ENCODE measurements around the gene GLIS1. TPM values are rescaled to one million over a fixed set of nuclear protein-coding genes. Genes with fewer than 3 reads are reported as not detected.

GLIS1 gene
- total RNA-seq, 1 donor from 2014 or later = not detected

DNA sequence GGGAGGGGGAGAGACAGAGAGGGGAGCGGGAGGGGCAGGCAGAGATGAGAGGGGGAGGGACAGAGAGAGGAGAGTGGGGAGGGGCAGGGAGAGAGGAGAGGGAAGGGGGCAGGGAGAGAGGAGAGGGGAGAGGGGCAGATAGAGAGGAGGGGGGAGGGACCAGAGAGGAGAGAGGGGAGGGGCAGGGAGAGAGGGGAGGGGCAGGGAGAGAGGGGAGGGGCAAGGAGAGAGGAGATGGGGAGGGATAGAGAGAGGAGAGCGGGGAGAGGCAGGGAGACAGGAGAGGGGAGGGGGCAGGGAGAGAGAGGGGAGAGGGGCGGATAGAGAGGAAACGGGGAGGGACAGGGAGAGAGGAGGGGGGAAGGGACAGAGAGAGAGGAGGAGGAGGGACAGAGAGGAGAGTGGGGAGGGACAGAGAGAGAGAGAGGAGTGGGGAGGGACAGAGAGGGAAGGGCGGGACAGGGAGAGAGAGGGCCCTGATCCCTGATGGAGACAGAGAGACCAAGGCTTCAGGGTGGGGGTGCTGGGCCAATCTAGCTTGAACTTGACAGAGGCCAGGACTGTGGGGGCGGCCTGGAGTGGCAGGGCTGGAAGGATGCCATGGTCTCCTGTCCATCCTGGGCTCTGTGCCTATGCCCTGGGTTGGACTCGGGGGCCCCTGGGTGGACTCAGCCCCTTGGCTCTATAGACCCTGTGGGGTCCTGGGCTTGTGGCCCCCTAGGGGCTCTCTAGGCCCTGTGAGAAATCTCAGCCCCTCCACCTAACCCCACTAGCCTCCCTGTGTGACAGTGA, 236.1 kb downstream of the GLIS1 start:
- intact Hi-C loops (cut with micrococcal nuclease) = no loop called here

DNA sequence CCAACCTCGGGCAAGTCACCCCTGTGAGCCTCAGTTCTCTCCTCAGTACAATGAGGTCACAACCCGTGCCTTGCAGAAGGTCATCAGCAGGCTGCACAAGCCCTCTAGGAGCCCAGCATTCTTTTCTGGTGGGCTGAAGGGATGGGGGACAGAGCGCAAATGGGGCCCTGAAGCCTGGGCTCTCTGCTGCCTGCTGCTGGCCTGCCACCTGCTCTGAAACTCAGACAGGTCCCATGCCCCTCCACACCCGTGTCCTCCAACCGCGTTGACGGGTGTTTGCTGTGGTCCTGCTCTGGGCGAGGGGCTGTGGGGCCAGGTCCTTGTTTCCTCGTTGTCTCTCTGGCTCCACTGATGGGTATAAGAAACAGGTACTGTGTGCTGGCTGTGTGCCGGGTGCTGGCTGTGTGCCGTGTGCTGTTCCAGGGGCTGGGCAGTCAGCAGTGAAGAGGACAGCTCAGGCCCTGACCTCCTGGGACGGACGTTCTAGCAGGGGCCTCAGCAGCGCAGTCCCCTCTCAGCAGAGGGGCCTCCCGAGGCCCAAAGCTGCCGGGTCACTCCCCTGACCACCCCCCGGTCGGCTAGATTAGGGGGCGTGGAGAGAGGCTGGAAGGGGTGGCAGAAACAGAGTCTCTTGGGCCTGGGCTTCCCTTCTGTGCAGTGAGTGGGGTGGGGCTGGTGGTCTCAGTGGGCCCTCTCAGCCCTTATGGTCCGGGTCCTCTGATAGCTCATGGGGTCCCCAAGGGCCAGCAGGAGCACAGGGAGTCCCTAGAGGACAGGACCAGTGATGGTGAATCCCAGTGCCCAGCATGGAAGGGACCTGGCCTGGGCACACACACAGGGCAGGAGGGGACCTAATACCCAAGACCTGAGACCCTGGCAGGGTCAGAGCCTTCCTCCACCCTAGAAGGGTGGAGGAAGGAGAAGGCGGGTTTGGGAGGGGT, 237.6 kb downstream of the GLIS1 start:
- intact Hi-C loops (cut with micrococcal nuclease) = no loop called here

DNA sequence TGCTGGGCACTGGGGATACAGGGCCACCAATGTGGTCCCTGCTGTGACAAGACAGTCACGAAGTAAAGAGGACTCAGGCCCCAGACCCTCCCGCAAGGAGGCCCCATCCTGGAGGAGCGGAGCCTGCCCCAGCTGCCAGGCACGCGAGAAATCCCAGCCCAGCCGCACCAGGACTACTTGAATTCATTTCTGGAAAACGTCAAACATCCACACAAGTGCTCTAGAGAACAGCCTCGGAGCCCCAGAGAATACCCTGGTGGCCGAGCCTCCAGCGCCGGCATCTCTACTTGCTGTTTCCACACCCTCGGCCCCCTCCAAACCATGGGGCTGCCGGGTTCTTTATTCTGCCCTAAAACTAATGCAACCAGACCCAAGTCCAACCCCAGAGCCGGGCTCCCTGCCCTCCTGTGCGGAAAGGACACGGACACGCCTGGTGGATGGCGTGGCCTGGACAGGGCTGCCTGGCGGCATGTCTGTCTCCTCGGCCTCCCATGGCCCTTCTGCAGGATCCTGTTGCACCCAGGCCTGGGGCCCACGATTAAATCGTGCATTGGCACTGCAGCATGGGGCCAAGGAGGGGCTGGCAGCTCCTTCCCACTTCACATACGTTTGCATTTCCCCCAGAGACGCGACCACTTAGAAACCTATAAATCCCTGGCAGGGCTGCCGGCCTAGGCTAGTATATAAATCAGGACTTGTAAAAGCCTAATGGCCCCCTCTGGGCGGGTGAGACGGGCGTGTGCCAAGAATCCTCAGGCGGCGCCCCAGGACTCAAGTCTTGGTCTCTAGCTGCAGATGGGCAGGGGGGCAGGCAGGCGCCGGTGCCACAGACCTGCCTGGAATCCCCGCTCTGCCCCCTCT, 238.5 kb downstream of the GLIS1 start:
- intact Hi-C loops (cut with micrococcal nuclease) = no loop called here

DNA sequence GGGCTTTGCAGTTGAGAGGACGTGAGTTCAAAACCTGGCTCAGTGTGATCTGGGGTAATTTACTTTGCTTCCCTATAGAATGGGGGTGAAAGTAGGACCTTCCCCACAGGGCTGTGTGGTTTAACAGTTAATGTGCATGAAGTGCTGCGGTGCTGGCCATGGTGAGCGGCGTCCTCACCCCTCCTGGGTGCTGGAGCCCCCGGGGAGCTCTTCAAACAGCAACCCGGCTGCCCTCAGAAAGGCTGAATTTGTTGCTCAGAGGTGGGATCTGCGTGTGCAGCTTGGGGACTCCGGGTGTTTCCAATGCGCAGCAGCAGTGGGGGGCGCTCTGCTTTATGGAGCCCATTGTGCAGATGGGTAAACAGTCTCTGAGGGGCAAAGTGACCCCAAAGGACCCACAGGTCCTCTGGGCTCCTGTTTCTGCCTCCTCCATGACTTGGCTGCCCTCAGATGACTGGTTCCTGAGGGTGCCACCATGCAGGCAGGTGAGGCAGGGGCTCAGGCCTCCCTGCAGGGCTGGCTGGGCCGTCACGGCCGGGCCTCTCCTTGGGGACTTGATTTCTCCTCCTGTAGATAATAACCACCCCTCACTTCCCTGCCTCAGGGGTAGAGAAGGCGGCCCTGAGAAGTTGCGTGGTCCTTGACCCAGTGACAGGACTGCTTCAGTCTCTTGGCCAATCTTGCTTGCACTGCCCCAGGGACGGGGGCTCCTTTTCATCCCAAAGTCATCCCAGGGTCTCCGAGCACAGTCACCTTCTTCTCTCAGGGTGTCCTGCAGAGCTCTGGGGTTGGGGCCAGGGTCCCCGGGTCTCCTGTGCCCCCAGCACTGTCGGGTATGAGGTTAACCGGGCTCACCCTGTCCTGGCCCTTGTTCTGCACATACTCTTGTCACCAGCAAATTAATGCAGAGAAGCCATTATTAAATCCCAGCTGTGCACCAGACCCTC, 239.4 kb downstream of the GLIS1 start:
- intact Hi-C loops (cut with micrococcal nuclease) = no loop called here

DNA sequence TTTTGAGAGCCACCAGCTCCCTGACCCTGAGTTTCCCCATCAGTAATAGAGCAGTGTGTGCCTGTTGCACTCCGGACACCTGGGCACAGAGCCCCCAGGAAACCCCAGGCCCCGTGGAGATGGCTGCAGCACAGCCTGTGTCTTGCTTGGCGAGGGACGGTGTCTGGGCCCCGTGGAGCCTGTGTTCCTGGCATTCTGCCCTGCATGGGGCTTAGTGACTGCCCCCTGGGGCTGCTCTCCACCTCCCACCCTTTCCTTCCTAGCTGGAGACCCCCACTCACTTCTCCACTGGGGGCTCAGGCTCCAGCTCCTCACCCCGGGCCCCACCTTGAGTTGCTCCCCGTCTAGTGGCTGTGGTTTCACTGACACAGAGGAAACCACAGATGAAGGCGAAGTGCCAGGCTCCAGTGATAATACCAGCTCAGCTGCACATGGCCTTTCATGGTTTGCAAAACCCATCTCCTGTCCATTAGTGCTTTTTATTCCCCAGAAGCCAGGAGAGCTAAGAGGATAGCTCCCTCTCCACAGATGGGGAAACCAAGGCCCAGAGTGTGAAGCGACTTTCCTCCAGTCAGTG, 240.3 kb downstream of the GLIS1 start:
- intact Hi-C loops (cut with micrococcal nuclease) = no loop called here

DNA sequence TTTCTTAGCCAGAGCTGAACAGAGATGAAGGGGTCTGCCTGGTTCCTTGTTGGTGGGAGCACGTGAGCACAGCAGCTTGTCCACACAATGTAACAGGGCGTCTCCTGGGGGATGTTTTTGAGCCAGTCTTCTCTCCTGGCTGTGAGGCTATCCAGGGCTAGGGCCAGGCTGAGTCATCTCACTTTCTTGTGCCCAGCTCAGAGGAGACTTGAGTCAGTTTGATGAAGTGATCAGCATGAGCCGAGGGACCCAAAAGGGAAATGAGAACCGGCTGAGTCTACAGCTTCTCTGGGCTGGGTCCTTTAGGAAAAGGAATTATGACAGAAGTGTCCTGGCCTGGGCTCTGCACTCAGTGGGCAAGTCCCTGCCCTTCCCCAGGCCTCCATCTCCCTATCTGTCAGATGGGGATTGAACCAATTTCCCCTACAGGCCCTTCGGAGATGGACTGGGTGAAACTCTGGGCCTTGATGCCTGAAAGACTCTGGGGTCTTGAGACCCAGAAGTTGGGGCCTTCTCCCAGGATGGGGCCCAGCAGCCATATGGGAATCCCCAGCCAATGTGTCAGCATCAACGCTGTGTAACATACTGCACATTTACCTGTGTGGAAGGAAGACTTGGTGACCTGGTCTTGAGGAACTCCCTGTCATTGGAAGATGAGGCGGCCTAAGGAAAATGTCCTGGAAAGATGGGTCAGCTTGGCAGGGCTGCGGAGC, 243.2 kb downstream of the GLIS1 start:
- intact Hi-C loops (cut with micrococcal nuclease) = no loop called here

DNA sequence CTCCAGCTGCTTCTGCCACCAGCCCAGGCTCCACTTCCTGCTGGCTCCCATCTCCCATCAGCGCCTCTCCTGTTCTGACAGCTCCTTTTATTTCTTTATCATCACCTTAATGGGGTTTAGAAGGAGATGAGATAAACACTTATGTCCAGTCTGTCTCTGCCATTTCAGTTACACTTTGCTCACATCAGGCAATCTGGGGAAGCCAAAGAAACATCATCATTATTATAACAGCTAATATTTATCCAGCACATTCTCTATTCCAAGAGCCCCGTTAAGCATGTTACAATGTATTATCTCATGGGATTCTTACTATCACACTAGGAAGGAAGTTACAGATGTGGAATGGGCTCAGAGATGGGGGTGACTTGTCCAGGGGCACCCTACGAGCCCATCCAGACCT, 248.6 kb downstream of the GLIS1 start:
- intact Hi-C loops (cut with micrococcal nuclease) = no loop called here

DNA sequence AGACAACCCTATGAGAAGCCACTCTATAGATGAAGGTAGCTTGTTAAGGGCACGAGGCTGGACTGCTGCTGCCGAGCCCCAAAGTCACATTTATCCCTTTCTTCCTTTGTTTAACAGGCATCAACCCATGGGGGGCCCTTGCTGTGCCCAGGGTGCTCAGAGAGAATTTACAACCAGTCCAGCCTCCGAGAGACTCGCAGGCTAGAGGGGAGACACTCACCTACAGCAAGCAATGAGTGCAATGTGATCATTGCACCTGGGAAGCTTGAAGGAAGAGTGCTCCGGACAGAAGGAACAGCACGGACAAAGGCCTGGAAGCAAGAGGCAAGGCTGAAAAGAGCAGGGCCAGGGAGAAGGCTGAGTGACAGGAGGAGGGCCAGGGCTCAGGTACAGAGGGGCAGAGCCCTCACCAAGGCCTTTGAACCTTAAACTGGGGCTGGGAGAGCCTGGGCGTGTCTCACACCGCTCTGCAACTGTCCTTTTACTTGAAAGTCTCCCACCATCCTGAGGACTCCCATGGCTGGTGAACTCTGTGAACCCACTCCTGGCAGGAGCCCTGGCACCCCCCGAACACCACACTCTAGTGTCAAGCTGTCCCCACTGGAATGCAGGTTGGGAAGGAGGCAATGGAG, 252.5 kb downstream of the GLIS1 start:
- intact Hi-C loops (cut with micrococcal nuclease) = loop anchor here (5.0 kb wide), 2 partner anchors 106 to 251 kb away; partner anchors contain the start of gene GLIS1

DNA sequence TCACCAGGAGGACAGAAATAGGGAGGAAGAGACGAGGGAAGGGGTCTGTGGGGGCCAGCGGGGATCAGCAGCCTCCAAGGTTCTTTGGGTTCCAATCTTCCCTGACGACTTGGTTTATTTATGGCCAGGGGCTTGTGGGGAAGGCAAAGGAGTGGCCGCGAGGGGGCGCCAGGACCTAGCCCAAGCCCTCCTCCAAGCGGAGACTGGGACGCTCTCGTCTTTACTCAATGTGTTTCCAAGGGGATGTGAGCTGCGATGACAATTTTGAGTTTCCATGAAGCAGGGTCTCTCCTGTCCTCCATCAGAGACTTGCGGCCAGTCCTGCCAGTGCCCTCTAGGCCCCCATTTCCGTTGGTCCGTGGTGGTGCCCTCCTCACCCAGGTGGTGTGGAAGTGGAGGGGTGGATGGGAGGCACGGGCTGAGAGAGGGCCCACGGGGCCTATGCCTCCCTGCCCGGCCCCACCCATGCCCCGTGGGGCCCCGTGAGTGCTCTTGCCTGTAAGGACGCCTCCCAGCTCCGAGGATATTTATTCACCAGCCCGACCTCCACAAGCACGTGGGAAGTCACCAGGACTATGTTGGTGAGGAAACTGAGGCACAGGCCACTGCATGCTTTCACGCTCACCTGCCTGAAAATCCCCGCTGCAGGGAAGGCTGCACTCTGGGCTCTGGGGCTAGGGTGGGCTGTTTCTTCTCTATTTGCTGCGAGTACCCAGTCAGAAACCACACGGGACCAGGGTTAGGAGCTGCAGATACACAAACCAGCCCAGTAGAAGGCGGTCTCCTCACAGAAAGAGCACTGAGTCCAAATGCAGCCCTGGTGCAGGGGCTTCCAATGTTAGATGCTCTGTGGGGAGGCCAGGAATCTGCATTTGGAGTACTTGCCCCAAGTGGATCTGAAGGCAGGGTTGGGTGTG, 253.2 kb downstream of the GLIS1 start:
- intact Hi-C loops (cut with micrococcal nuclease) = loop anchor here (1.0 to 5.0 kb wide), 5 partner anchors 107 to 269 kb away; partner anchors contain the start of gene GLIS1

DNA sequence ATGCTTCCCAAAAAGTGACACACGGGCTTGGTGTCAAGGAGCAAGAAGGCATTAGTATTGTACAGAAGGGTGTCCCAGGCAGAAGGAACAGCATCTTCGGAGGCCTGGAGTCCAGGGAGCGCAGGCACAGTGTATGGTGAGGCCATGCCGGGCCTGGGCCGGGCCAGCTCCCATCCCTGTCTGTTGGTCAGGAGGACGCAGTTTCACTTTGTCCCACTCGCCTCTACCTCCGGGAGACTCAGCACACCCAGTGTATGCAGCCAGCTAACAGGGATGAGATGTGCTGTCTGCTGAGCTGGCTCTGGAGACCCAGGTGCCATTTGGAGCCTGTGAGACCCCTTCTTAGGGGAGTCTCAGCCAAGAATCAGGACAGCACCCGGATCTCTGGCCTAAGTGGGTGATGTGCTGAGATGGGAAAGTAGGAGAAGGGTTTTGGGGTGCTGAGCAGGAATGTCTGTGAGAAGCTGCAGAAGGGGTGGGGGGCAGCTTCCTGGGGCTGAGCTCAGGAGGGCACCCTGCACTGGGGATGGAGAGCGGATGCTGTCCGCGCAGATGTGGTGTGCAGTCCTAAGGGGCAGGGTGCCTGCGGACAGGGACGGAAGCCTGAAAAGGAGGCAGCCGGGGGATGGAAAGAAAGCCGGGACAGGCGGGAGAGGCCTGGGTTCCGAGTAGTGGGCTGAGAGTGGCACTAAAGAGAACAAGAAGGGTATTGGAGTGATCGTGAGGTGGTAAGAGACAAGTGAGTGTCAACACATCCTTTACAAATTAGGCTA, 254.1 kb downstream of the GLIS1 start:
- intact Hi-C loops (cut with micrococcal nuclease) = loop anchor here (1.0 to 5.0 kb wide), 5 partner anchors 107 to 269 kb away; partner anchors contain the start of gene GLIS1

DNA sequence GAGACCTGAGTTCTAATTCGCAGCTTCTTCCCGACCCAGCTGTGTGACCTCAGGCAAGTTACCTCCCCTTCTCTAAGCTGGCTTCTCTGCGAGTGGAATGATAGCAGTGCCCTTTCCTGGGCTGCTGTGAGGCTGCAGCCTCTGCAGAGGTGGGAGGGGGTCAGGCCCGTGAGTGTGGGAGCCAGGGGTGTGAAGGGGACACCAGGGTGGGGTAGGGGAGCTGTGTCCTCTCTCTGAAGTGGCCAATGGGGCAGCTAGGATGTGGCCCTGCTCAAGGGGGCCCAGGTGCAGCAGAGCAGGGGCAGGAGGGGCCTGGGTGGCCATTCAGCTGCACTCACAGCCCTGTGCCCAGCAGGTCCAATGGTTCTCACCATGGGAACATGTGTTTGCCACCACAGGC, 255.3 kb downstream of the GLIS1 start:
- intact Hi-C loops (cut with micrococcal nuclease) = no loop called here

DNA sequence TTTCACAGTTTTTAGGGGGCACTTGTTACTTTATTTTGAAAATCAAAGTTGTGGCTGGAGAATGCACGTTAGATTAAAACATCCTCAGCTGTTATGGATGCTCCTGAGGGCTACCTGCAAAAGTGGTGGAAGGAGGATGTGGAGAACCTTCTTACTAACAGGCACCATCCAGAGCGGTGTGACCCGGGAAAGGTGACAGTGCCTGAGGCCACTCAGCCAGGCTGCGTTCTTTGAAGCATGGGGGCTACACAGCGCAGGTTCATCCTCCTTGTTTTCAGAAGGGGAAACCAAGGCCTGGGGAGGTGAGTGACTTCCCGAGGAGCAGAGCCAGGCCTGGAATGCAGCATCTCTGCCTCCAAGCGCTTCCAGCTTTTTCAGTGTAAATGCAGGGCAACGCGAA, 255.8 kb downstream of the GLIS1 start:
- intact Hi-C loops (cut with micrococcal nuclease) = no loop called here

DNA sequence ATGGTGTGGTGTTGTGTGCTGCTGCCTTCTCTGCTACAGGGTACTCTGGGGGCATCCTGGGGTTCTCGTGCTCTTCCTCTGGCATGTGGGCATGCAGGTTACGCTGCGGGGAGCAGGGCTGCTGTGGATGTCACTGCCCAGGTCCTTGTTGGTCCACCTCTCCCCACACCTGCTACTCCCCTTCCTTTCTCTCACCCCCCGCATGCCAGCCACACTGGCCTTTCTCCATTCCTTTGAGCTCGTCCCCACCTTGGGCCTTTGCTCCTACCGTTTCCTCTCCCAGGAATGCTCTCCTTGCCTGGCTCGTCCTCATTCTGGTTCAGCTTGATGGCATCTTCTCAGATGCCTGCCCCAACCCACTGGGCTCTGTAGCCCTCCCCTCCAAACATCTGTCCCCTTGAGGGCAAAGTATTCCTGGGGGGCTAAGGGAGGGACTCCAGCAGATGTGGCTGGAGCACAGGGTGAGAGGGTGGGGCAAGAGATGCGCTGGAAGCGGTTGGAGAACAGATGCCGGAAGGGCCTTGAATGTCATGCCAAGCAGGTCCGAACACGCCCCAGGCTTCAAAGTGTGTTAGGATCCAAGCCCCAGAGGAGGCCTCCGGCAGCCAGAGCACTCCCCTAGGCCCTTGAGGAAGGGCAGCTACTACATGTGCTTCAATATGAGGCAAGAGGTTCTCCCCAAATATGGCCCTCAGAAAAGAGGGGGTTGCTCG, 256.4 kb downstream of the GLIS1 start:
- intact Hi-C loops (cut with micrococcal nuclease) = no loop called here

DNA sequence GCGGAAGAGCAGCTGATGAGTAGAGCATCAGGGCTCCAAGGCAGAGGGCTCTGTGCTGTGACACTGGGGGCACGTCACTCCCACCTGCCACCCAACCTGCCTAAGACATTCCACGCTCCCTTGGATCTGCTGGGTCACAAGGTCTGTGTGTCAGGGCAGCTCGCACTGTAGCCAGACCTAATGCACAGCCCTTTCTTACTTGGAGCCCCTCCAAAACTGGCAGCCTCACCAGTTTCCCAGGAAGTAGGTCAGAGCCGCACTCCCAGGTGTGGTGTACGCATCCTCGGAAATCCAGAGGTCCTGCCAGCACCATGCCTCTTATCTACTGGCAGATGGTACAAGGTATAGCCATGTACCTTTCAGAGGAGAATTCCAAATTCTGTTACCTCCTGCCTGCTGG, 257.5 kb downstream of the GLIS1 start:
- intact Hi-C loops (cut with micrococcal nuclease) = no loop called here

DNA sequence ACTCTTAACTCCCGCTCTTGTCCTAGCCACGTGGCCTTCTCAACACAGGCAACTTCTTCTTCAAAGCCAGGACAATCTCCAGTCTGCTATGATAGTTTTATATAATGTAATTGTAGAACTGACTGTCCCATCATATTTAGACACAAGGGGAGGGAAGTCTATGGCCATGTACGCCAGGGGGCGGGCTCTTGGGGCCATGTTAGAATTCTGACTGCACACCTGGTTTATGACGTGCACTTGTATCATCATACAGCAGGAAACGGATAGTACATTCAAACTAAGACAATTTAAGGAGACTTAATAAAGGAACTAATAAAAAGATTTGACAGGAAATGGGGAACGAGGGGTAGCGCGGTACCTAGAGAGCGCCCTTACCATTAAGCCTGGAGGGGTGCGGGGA, 258.3 kb downstream of the GLIS1 start:
- intact Hi-C loops (cut with micrococcal nuclease) = no loop called here

DNA sequence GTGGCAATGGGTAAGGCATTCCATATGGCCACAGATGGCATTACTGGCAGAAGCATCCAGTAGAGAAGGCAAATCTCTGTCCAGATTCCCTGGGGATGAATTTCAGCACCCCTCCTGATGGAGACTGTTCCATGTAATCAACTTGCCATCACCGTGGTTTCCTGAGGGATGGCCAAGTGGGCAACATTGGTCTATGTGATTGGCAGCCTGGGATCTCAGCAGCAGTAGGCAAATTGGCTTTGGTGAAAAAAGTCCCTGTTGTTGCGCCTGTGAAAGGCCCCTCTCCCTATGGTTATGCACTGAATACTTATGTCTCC, 260.5 kb downstream of the GLIS1 start:
- intact Hi-C loops (cut with micrococcal nuclease) = no loop called here

Data from T-helper 1 cell treated with Interleukin-12 subunit alpha and Interleukin-12 subunit beta and Interleukin-4 antibody, amounts not matched to agents 30 ng/mL and 1 ng/mL, for 36 hours (primary cell).